ENCODE data around the gene ANLN.
"Not testable (repeated sequence)": the region's sequence is repeated elsewhere in the genome, so short reads cannot be mapped to it uniquely, and the experiment has no call there.

The ANLN gene

GRCh38 chr7:36379831-36380504 is 9.7 kb upstream of the ANLN start:
- DNase-seq: no peak

- DNase-seq: no peak
Measured at GRCh38 chr7:36381056-36381455, 8.6 kb upstream of the ANLN start.

- DNase-seq: not testable (repeated sequence)
Measured at GRCh38 chr7:36383284-36383683, 6.4 kb upstream of the ANLN start.

GRCh38 chr7:36385646-36386045 is 4.0 kb upstream of the ANLN start:
- DNase-seq: not testable (repeated sequence)

GRCh38 chr7:36387435-36388231 is 2.0 kb upstream of the ANLN start:
- no peak for DNase-seq

- no peak for DNase-seq
Measured at GRCh38 chr7:36388423-36388822, 1.2 kb upstream of the ANLN start.

- DNase-seq: peak; percentile 41 to 63
Measured at GRCh38 chr7:36390199-36391090, 783 bp downstream of the ANLN start.

GRCh38 chr7:36391436-36392198 is 2.0 kb downstream of the ANLN start:
- DNase-seq: no peak

- no peak for DNase-seq
Measured at GRCh38 chr7:36393826-36394225, 4.2 kb downstream of the ANLN start.

- no peak for DNase-seq
Measured at GRCh38 chr7:36395171-36395894, 5.7 kb downstream of the ANLN start.

- no peak for DNase-seq
Measured at GRCh38 chr7:36396150-36396549, 6.5 kb downstream of the ANLN start.

GRCh38 chr7:36400036-36400435 is 10.4 kb downstream of the ANLN start:
- no peak for DNase-seq

GRCh38 chr7:36400606-36401005 is 10.9 kb downstream of the ANLN start:
- DNase-seq: no peak

GRCh38 chr7:36403452-36403851 is 13.8 kb downstream of the ANLN start:
- no peak for DNase-seq

GRCh38 chr7:36404639-36405408 is 15.2 kb downstream of the ANLN start:
- no peak for DNase-seq

- no peak for DNase-seq
Measured at GRCh38 chr7:36405409-36405803, 15.7 kb downstream of the ANLN start.

GRCh38 chr7:36406156-36406555 is 16.5 kb downstream of the ANLN start:
- no peak for DNase-seq

- DNase-seq: no peak
Measured at GRCh38 chr7:36407636-36408550, 18.2 kb downstream of the ANLN start.

GRCh38 chr7:36408589-36408988 is 18.9 kb downstream of the ANLN start:
- DNase-seq: no peak

- DNase-seq: no peak
Measured at GRCh38 chr7:36409180-36409579, 19.5 kb downstream of the ANLN start.
